HL-60 (cell line): ENCODE data around the gene AFF2.

Experiments
- DNase-seq, 2 experiments: peaks; one replicate each; pipeline ENCODE4 v3.0.0-alpha.2; 2010 to 2020; ENCODE audit warnings: low read depth in 1 of 2, low spot score in 1 of 2
- H3K27ac ChIP-seq: fragments of 250-450 bp; sonication (Bioruptor Pico); replicated peaks from 2 replicates; pipeline ENCODE4 v1.5.1; 2020; ENCODE audit warnings: mild to moderate bottlenecking, moderate library complexity
- H3K27me3 ChIP-seq: fragments of 250-450 bp; sonication (Bioruptor Pico); 2 replicates; pipeline ENCODE4 v1.5.1; 2021; ENCODE audit warnings: mild to moderate bottlenecking, moderate library complexity; ENCODE audit not compliant: insufficient read depth, poor library complexity, severe bottlenecking
- H3K4me3 ChIP-seq: replicated peaks from 2 replicates; pipeline ENCODE4 v1.5.1; 2011; ENCODE audit warnings: mild to moderate bottlenecking, control low read depth, low read length; ENCODE audit not compliant: insufficient read depth
- GABPA ChIP-seq: IDR thresholded peaks from 2 replicates; pipeline ENCODE4 v1.6.1; 2012; ENCODE audit warnings: low read depth
- POLR2AphosphoS5 ChIP-seq: IDR thresholded peaks from 2 replicates; pipeline ENCODE4 v1.6.1; 2012; ENCODE audit warnings: low read depth
- REST ChIP-seq: IDR thresholded peaks from 2 replicates; pipeline ENCODE4 v1.6.1; 2012; ENCODE audit warnings: low read depth; ENCODE audit not compliant: insufficient replicate concordance
- SPI1 ChIP-seq: IDR thresholded peaks from 2 replicates; pipeline ENCODE4 v1.6.1; 2012; ENCODE audit warnings: low read depth, mild to moderate bottlenecking, borderline replicate concordance
- TF ChIP-seq, protein P1 (sequence below): IDR thresholded peaks from one replicate; pipeline ENCODE4 v1.5.1; 2011; ENCODE audit warnings: low read length, control low read depth, inconsistent platforms; ENCODE audit not compliant: insufficient read depth

The AFF2 gene

GRCh38 chrX:148933881-148934280, 433.5 kb downstream of the AFF2 start:
- no peak overlapping the region for H3K27ac ChIP-seq
- TF ChIP-seq POLR2AphosphoS5 (no peak), REST (no peak), SPI1 (no peak), GABPA (no peak)
- TF ChIP-seq, protein P1, sequence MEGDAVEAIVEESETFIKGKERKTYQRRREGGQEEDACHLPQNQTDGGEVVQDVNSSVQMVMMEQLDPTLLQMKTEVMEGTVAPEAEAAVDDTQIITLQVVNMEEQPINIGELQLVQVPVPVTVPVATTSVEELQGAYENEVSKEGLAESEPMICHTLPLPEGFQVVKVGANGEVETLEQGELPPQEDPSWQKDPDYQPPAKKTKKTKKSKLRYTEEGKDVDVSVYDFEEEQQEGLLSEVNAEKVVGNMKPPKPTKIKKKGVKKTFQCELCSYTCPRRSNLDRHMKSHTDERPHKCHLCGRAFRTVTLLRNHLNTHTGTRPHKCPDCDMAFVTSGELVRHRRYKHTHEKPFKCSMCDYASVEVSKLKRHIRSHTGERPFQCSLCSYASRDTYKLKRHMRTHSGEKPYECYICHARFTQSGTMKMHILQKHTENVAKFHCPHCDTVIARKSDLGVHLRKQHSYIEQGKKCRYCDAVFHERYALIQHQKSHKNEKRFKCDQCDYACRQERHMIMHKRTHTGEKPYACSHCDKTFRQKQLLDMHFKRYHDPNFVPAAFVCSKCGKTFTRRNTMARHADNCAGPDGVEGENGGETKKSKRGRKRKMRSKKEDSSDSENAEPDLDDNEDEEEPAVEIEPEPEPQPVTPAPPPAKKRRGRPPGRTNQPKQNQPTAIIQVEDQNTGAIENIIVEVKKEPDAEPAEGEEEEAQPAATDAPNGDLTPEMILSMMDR = no peak
- no peaks in the 10 kb centered on the region for H3K27me3 ChIP-seq
- H3K4me3 ChIP-seq = no peak overlapping the region
- DNase-seq = no peak

DNA sequence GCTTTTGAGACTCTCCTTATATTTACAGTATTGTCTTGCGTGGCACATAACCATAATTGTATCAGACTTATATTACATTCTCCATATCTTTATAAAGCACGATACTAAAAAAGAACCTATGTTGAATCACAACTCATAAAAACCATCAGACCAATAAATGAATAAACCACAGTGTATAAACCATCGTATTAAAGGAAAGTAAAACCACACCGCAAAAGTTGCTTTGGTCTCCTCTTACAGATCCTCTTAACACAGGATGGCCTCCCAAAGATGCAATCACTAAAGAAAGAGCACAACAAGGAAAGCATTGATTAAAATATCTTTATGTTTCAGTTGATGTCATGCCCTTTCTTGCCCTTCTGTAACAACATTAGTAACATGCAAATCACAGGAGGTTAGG, 437.9 kb downstream of the AFF2 start:
- TF ChIP-seq, protein P1 = no peak
- TF ChIP-seq GABPA (no peak), REST (no peak), SPI1 (no peak), POLR2AphosphoS5 (no peak)
- Histone ChIP-seq H3K27ac (no peak overlapping the region), H3K4me3 (no peak overlapping the region), H3K27me3 (no peaks in the 10 kb centered on the region)
- no peak for DNase-seq

DNA sequence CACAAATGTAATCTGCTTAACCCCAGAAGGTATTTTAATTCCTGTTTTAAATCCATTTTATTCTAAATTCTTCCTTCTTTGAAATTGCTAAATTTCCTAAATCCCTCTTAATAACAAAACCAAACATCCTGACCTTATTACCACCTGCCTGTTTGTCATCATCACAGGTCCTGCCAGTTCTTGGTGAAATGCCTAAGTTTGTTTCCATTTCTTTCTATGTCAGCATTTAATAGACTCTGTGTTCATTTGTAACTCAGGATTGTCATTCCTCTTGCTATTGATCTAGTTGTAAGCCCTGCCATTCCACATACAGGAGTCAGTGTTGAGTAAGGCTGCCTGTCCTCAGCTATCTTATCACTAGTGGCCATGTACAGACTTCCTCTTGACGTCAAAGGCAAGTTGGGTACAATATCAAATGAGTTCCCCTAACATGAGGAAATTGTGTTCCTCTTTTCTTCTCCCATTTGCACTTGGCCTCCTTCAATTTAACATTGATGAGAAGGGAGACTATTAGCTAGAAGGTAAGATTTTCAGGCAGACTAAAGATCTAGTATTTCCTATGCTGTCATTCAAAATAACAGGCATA, 440.1 kb downstream of the AFF2 start:
- peak; percentile 85 for TF ChIP-seq SPI1
- TF ChIP-seq, protein P1 = no peak
- H3K4me3 ChIP-seq = no peak overlapping the region
- peak in 1 of 2 experiments; percentile 45 for DNase-seq
- H3K27ac ChIP-seq = no peak overlapping the region
- no peaks in the 10 kb centered on the region for H3K27me3 ChIP-seq

GRCh38 chrX:148942754-148943153, 442.3 kb downstream of the AFF2 start:
- H3K4me3 ChIP-seq = no peak overlapping the region
- no peak for DNase-seq
- TF ChIP-seq, protein P1 = no peak
- TF ChIP-seq REST = no peak
- TF ChIP-seq GABPA = no peak
- no peak for TF ChIP-seq POLR2AphosphoS5

More at GRCh38 chrX:148942754-148943153, 442.3 kb downstream of the AFF2 start:
- Histone ChIP-seq H3K27me3 (no peaks in the 10 kb centered on the region), H3K27ac (no peak overlapping the region)
